Measurements from ENCODE around the gene ECD.

The ECD gene

GRCh38 chr10:73136627-73137026 lies 31.2 kb downstream of the ECD start:
- Histone ChIP-seq H3K27me3 (ENCODE audit: insufficient read depth, low read length, poor library complexity, severe bottlenecking) (no peaks in the 10 kb centered on the region), H3K4me1 (ENCODE audit: insufficient read depth, low read length, poor library complexity, severe bottlenecking) (no peaks in the 10 kb centered on the region), H3K4me3 (ENCODE audit: low read length, poor library complexity, severe bottlenecking) (no peak overlapping the region), H3K36me3 (ENCODE audit: insufficient read depth, low read length) (peaks cover 79% of the 10 kb centered on the region), H4K20me1 (ENCODE audit: insufficient read depth, low read length, poor library complexity, severe bottlenecking) (no peaks in the 10 kb centered on the region), H3K9me3 (ENCODE audit: insufficient read depth, low read depth, low read length) (no peaks in the 10 kb centered on the region), H3K9ac (ENCODE audit: low read depth, low read length, poor library complexity, severe bottlenecking) (no peak overlapping the region), H2AFZ (ENCODE audit: low read length) (no peak overlapping the region), H3K79me2 (ENCODE audit: insufficient read depth, low read length) (no peaks in the 10 kb centered on the region), H3K9me2 (replicated peaks; ENCODE audit: low read depth, low read length) (no peaks in the 10 kb centered on the region), H3F3A (ENCODE audit: low read depth) (no peaks in the 10 kb centered on the region), H3K4me2 (ENCODE audit: low read depth, low read length, poor library complexity, severe bottlenecking) (no peak overlapping the region)
- TF ChIP-seq CTCF (conservative IDR thresholded peaks at IDR 0.05; ENCODE audit: low read length) (no peak), EZH2phosphoT487 (IDR thresholded peaks at IDR 0.05; ENCODE audit: borderline replicate concordance) (no peak)

- Histone ChIP-seq H3K79me2 (ENCODE audit: insufficient read depth, low read length) (no peaks in the 10 kb centered on the region), H3F3A (ENCODE audit: low read depth) (no peaks in the 10 kb centered on the region), H3K4me1 (ENCODE audit: insufficient read depth, low read length, poor library complexity, severe bottlenecking) (no peaks in the 10 kb centered on the region), H3K9me3 (ENCODE audit: insufficient read depth, low read depth, low read length) (no peaks in the 10 kb centered on the region), H3K9me2 (replicated peaks; ENCODE audit: low read depth, low read length) (no peaks in the 10 kb centered on the region), H3K4me3 (ENCODE audit: low read length, poor library complexity, severe bottlenecking) (no peak overlapping the region), H2AFZ (ENCODE audit: low read length) (no peak overlapping the region), H3K27me3 (ENCODE audit: insufficient read depth, low read length, poor library complexity, severe bottlenecking) (no peaks in the 10 kb centered on the region), H3K36me3 (ENCODE audit: insufficient read depth, low read length) (peaks cover 82% of the 10 kb centered on the region), H3K4me2 (ENCODE audit: low read depth, low read length, poor library complexity, severe bottlenecking) (no peak overlapping the region), H4K20me1 (ENCODE audit: insufficient read depth, low read length, poor library complexity, severe bottlenecking) (no peaks in the 10 kb centered on the region), H3K9ac (ENCODE audit: low read depth, low read length, poor library complexity, severe bottlenecking) (no peak overlapping the region)
- no peak for TF ChIP-seq CTCF (conservative IDR thresholded peaks at IDR 0.05; ENCODE audit: low read length)
- TF ChIP-seq EZH2phosphoT487 (IDR thresholded peaks at IDR 0.05; ENCODE audit: borderline replicate concordance) = no peak
These were observed 33.1 kb downstream of the ECD start for GRCh38 chr10:73134727-73135126.

GRCh38 chr10:73131913-73132686 lies 35.7 kb downstream of the ECD start:
- TF ChIP-seq CTCF (conservative IDR thresholded peaks at IDR 0.05; ENCODE audit: low read length) (no peak), EZH2phosphoT487 (IDR thresholded peaks at IDR 0.05; ENCODE audit: borderline replicate concordance) (no peak)
- peaks cover 64% of the 10 kb centered on the region for H3K36me3 ChIP-seq (ENCODE audit: insufficient read depth, low read length)
- no peak overlapping the region for H3K4me2 ChIP-seq (ENCODE audit: low read depth, low read length, poor library complexity, severe bottlenecking)
- H2AFZ ChIP-seq (ENCODE audit: low read length) = no peak overlapping the region
- no peaks in the 10 kb centered on the region for H4K20me1 ChIP-seq (ENCODE audit: insufficient read depth, low read length, poor library complexity, severe bottlenecking)
- H3K4me3 ChIP-seq (ENCODE audit: low read length, poor library complexity, severe bottlenecking) = no peak overlapping the region
- H3K9ac ChIP-seq (ENCODE audit: low read depth, low read length, poor library complexity, severe bottlenecking) = no peak overlapping the region
- H3K79me2 ChIP-seq (ENCODE audit: insufficient read depth, low read length) = no peaks in the 10 kb centered on the region
- H3K4me1 ChIP-seq (ENCODE audit: insufficient read depth, low read length, poor library complexity, severe bottlenecking) = no peaks in the 10 kb centered on the region
- H3F3A ChIP-seq (ENCODE audit: low read depth) = no peaks in the 10 kb centered on the region
- H3K9me3 ChIP-seq (ENCODE audit: insufficient read depth, low read depth, low read length) = no peaks in the 10 kb centered on the region
- H3K9me2 ChIP-seq (replicated peaks; ENCODE audit: low read depth, low read length) = no peaks in the 10 kb centered on the region
- H3K27me3 ChIP-seq (ENCODE audit: insufficient read depth, low read length, poor library complexity, severe bottlenecking) = no peaks in the 10 kb centered on the region

Data from Loucy (cell line).